ENCODE measurements around the gene TCF12. TPM values are rescaled to one million over a fixed set of nuclear protein-coding genes. Genes with fewer than 3 reads are reported as not detected.

TCF12 gene
- total RNA-seq, 2 experiments from 2014 or later = 63.7 to 64.6 TPM

- ChIA-PET CTCF (interaction anchor here (0.6 kb wide), 1 partner anchor 238 kb away, joined by 3 read pairs; no protein-coding TSS in a partner anchor), POLR2A (interaction anchor here (0.7 kb wide), 1 partner anchor 716 kb away, joined by 3 read pairs; no protein-coding TSS in a partner anchor)
- intact Hi-C loops (cut with micrococcal nuclease) = no loop called here
- Mint-ChIP-seq H3K4me1 (ENCODE audit: low read depth) (peaks cover 12% of the 10 kb centered on the region), H3K27me3 (no peaks in the 10 kb centered on the region), H3K9me3 (no peaks in the 10 kb centered on the region), H3K4me3 (no peak overlapping the region), H3K36me3 (peaks cover 10% of the 10 kb centered on the region), H3K27ac (no peak overlapping the region)
- DNase-seq = no peak
Observed at GRCh38 chr15:57229051-57229450, 310.6 kb downstream of the TCF12 start.

GRCh38 chr15:57231559-57231958, 313.1 kb downstream of the TCF12 start:
- H3K9me3 Mint-ChIP-seq = no peaks in the 10 kb centered on the region
- no peak overlapping the region for H3K4me3 Mint-ChIP-seq
- H3K27me3 Mint-ChIP-seq = no peaks in the 10 kb centered on the region
- DNase-seq = no peak
- intact Hi-C loops (cut with micrococcal nuclease) = no loop called here
- ChIA-PET CTCF (no interaction called here), POLR2A (no interaction called here)
- H3K4me1 Mint-ChIP-seq (ENCODE audit: low read depth) = peaks cover 7% of the 10 kb centered on the region
- no peak overlapping the region for H3K27ac Mint-ChIP-seq
- H3K36me3 Mint-ChIP-seq = peaks cover 14% of the 10 kb centered on the region

- no peak for DNase-seq
- peaks cover 19% of the 10 kb centered on the region for H3K36me3 Mint-ChIP-seq
- intact Hi-C loops (cut with micrococcal nuclease) = no loop called here
- H3K27ac Mint-ChIP-seq = no peak overlapping the region
- ChIA-PET POLR2A (no interaction called here), CTCF (no interaction called here)
- no peaks in the 10 kb centered on the region for H3K4me1 Mint-ChIP-seq (ENCODE audit: low read depth)
- no peaks in the 10 kb centered on the region for H3K9me3 Mint-ChIP-seq
- no peak overlapping the region for H3K4me3 Mint-ChIP-seq
- no peaks in the 10 kb centered on the region for H3K27me3 Mint-ChIP-seq
Observed at GRCh38 chr15:57234156-57234555, 315.7 kb downstream of the TCF12 start.

- CTCF ChIA-PET = no interaction called here
Observed at GRCh38 chr15:57235186-57235585, 316.7 kb downstream of the TCF12 start.

GRCh38 chr15:57235873-57236272, 317.4 kb downstream of the TCF12 start:
- POLR2A ChIA-PET = interaction anchor here (1.0 kb wide), 1 partner anchor 9 kb away, joined by 3 read pairs; no protein-coding TSS in a partner anchor
- Mint-ChIP-seq H3K9me3 (no peaks in the 10 kb centered on the region), H3K27me3 (no peaks in the 10 kb centered on the region), H3K4me1 (ENCODE audit: low read depth) (no peaks in the 10 kb centered on the region), H3K27ac (no peak overlapping the region), H3K36me3 (peaks cover 24% of the 10 kb centered on the region), H3K4me3 (no peak overlapping the region)
- DNase-seq = no peak
- CTCF ChIA-PET = no interaction called here
- intact Hi-C loops (cut with micrococcal nuclease) = no loop called here

More at GRCh38 chr15:57235186-57235585, 316.7 kb downstream of the TCF12 start:
- Mint-ChIP-seq H3K9me3 (no peaks in the 10 kb centered on the region), H3K27ac (no peak overlapping the region), H3K27me3 (no peaks in the 10 kb centered on the region), H3K36me3 (peaks cover 24% of the 10 kb centered on the region), H3K4me1 (ENCODE audit: low read depth) (no peaks in the 10 kb centered on the region), H3K4me3 (no peak overlapping the region)
- no peak for DNase-seq
- intact Hi-C loops (cut with micrococcal nuclease) = no loop called here
- POLR2A ChIA-PET = interaction anchor here (1.0 kb wide), 1 partner anchor 10 kb away, joined by 3 read pairs; no protein-coding TSS in a partner anchor

- no peaks in the 10 kb centered on the region for H3K9me3 Mint-ChIP-seq
- H3K27ac Mint-ChIP-seq = no peak overlapping the region
- CTCF ChIA-PET = no interaction called here
- POLR2A ChIA-PET = no interaction called here
- H3K4me3 Mint-ChIP-seq = no peak overlapping the region
- H3K36me3 Mint-ChIP-seq = peaks cover 24% of the 10 kb centered on the region
- no peaks in the 10 kb centered on the region for H3K27me3 Mint-ChIP-seq
- intact Hi-C loops (cut with micrococcal nuclease) = no loop called here
- no peaks in the 10 kb centered on the region for H3K4me1 Mint-ChIP-seq (ENCODE audit: low read depth)
- no peak for DNase-seq
Observed at GRCh38 chr15:57236561-57237300, 318.3 kb downstream of the TCF12 start.

GRCh38 chr15:57237301-57237642, 318.8 kb downstream of the TCF12 start:
- POLR2A ChIA-PET = no interaction called here
- CTCF ChIA-PET = interaction anchor here (0.8 kb wide), 1 partner anchor 69 kb away, joined by 3 read pairs; no protein-coding TSS in a partner anchor

GRCh38 chr15:57237676-57238075, 319.2 kb downstream of the TCF12 start:
- Mint-ChIP-seq H3K4me3 (no peak overlapping the region), H3K36me3 (peaks cover 22% of the 10 kb centered on the region), H3K9me3 (no peaks in the 10 kb centered on the region), H3K27ac (no peak overlapping the region), H3K27me3 (no peaks in the 10 kb centered on the region), H3K4me1 (ENCODE audit: low read depth) (no peaks in the 10 kb centered on the region)
- intact Hi-C loops (cut with micrococcal nuclease) = no loop called here
- ChIA-PET POLR2A (no interaction called here), CTCF (interaction anchor here (0.8 kb wide), 1 partner anchor 69 kb away, joined by 3 read pairs; no protein-coding TSS in a partner anchor)
- DNase-seq = no peak

More at GRCh38 chr15:57237301-57237642, 318.8 kb downstream of the TCF12 start:
- Mint-ChIP-seq H3K36me3 (peaks cover 25% of the 10 kb centered on the region), H3K27ac (no peak overlapping the region), H3K4me3 (no peak overlapping the region), H3K27me3 (no peaks in the 10 kb centered on the region), H3K4me1 (ENCODE audit: low read depth) (no peaks in the 10 kb centered on the region), H3K9me3 (no peaks in the 10 kb centered on the region)
- intact Hi-C loops (cut with micrococcal nuclease) = no loop called here
- no peak for DNase-seq

GRCh38 chr15:57245130-57245529, 326.7 kb downstream of the TCF12 start:
- Mint-ChIP-seq H3K4me1 (ENCODE audit: low read depth) (no peaks in the 10 kb centered on the region), H3K27me3 (no peaks in the 10 kb centered on the region), H3K36me3 (peaks cover 18% of the 10 kb centered on the region), H3K27ac (no peak overlapping the region), H3K9me3 (no peaks in the 10 kb centered on the region), H3K4me3 (no peak overlapping the region)
- intact Hi-C loops (cut with micrococcal nuclease) = no loop called here
- no peak for DNase-seq
- ChIA-PET CTCF (no interaction called here), POLR2A (interaction anchor here (0.7 kb wide), 1 partner anchor 10 kb away, joined by 3 read pairs; no protein-coding TSS in a partner anchor)

GRCh38 chr15:57245714-57246113, 327.3 kb downstream of the TCF12 start:
- H3K27ac Mint-ChIP-seq = no peak overlapping the region
- no peaks in the 10 kb centered on the region for H3K27me3 Mint-ChIP-seq
- DNase-seq = no peak
- H3K36me3 Mint-ChIP-seq = peaks cover 18% of the 10 kb centered on the region
- no peaks in the 10 kb centered on the region for H3K4me1 Mint-ChIP-seq (ENCODE audit: low read depth)
- ChIA-PET POLR2A (interaction anchor here (0.7 kb wide), 1 partner anchor 11 kb away, joined by 3 read pairs; no protein-coding TSS in a partner anchor), CTCF (interaction anchor here (0.6 kb wide), 1 partner anchor 102 kb away, joined by 3 read pairs; no protein-coding TSS in a partner anchor)
- H3K9me3 Mint-ChIP-seq = no peaks in the 10 kb centered on the region
- no peak overlapping the region for H3K4me3 Mint-ChIP-seq
- intact Hi-C loops (cut with micrococcal nuclease) = no loop called here

- Mint-ChIP-seq H3K4me3 (no peak overlapping the region), H3K27me3 (no peaks in the 10 kb centered on the region), H3K36me3 (peaks cover 20% of the 10 kb centered on the region), H3K27ac (no peak overlapping the region), H3K4me1 (ENCODE audit: low read depth) (no peaks in the 10 kb centered on the region), H3K9me3 (no peaks in the 10 kb centered on the region)
- POLR2A ChIA-PET = no interaction called here
- DNase-seq = no peak
- intact Hi-C loops (cut with micrococcal nuclease) = no loop called here
- CTCF ChIA-PET = no interaction called here
Observed at GRCh38 chr15:57248074-57248473, 329.6 kb downstream of the TCF12 start.

GRCh38 chr15:57251308-57251707, 332.9 kb downstream of the TCF12 start:
- DNase-seq = no peak
- peaks cover 18% of the 10 kb centered on the region for H3K36me3 Mint-ChIP-seq
- CTCF ChIA-PET = no interaction called here
- H3K27me3 Mint-ChIP-seq = no peaks in the 10 kb centered on the region
- H3K4me1 Mint-ChIP-seq (ENCODE audit: low read depth) = no peaks in the 10 kb centered on the region
- H3K4me3 Mint-ChIP-seq = no peak overlapping the region
- H3K27ac Mint-ChIP-seq = no peak overlapping the region
- H3K9me3 Mint-ChIP-seq = no peaks in the 10 kb centered on the region
- intact Hi-C loops (cut with micrococcal nuclease) = no loop called here
- POLR2A ChIA-PET = no interaction called here

GRCh38 chr15:57251941-57252340, 333.5 kb downstream of the TCF12 start:
- intact Hi-C loops (cut with micrococcal nuclease) = no loop called here
- POLR2A ChIA-PET = no interaction called here
- H3K4me3 Mint-ChIP-seq = no peak overlapping the region
- H3K27ac Mint-ChIP-seq = no peak overlapping the region
- no peaks in the 10 kb centered on the region for H3K9me3 Mint-ChIP-seq
- H3K36me3 Mint-ChIP-seq = peaks cover 20% of the 10 kb centered on the region
- CTCF ChIA-PET = no interaction called here
- H3K27me3 Mint-ChIP-seq = no peaks in the 10 kb centered on the region
- no peak for DNase-seq
- no peaks in the 10 kb centered on the region for H3K4me1 Mint-ChIP-seq (ENCODE audit: low read depth)
